HepG2 (cell line): Measurements from ENCODE around the gene FAM110D. TPM values are rescaled to one million over a fixed set of nuclear protein-coding genes. Genes with fewer than 3 reads are reported as not detected.

ENCODE experiments used
- ARHGAP35 ChIP-seq: sonication (generic); formaldehyde crosslinking; IDR thresholded peaks from 2 replicates; pipeline ENCODE4 v1.9.0; 2022; ENCODE audit warnings: mild to moderate bottlenecking, inconsistent platforms, moderate library complexity, missing genetic modification reagents, borderline replicate concordance
- CEBPB ChIP-seq: IDR thresholded peaks from 2 replicates; pipeline ENCODE4 v1.6.1; 2011; ENCODE audit warnings: low read depth, low read length, improper control_type of control experiment, borderline replicate concordance
- FOXK2 ChIP-seq: fragments of 450-650 bp; IDR thresholded peaks from 2 replicates; pipeline ENCODE4 v1.6.1; 2016
- HOMEZ ChIP-seq: IDR thresholded peaks from 2 replicates; pipeline ENCODE4 v1.6.1; 2016; ENCODE audit warnings: low read depth
- MAFG ChIP-seq: sonication (generic); formaldehyde crosslinking; IDR thresholded peaks from 2 replicates; pipeline ENCODE4 v1.5.1; 2020; ENCODE audit warnings: mild to moderate bottlenecking, missing genetic modification reagents
- POGZ ChIP-seq: sonication (generic); formaldehyde crosslinking; IDR thresholded peaks from 2 replicates; pipeline ENCODE4 v1.4.0; 2020; ENCODE audit warnings: mild to moderate bottlenecking, missing genetic modification reagents
- SP1 ChIP-seq, 2 experiments: fragments of 450-650 bp in 1 of 2; sonication (generic) in 1 of 2; formaldehyde crosslinking in 1 of 2; IDR thresholded peaks; 2 replicates each; pipeline versions ENCODE4 v1.4.0 to v1.6.1; 2016 to 2020; ENCODE audit warnings: missing genetic modification reagents in 1 of 2
- SRSF1 ChIP-seq: fragments of 200-400 bp; formaldehyde crosslinking; optimal IDR thresholded peaks from 2 replicates; pipeline ENCODE3; 2017; ENCODE audit warnings: mild to moderate bottlenecking, low read depth, low read length, moderate library complexity
- ZKSCAN5 ChIP-seq: sonication (generic); formaldehyde crosslinking; IDR thresholded peaks from 2 replicates; pipeline ENCODE4 v1.5.1; 2020; ENCODE audit warnings: mild to moderate bottlenecking, missing genetic modification reagents
- ZMAT5 ChIP-seq: sonication (generic); formaldehyde crosslinking; IDR thresholded peaks from 2 replicates; pipeline ENCODE4 v1.5.0; 2020; ENCODE audit warnings: mild to moderate bottlenecking, low read depth, missing genetic modification reagents, borderline replicate concordance
- ZNF460 ChIP-seq: sonication (generic); formaldehyde crosslinking; IDR thresholded peaks from 2 replicates; pipeline ENCODE4 v1.5.1; 2020; ENCODE audit warnings: missing genetic modification reagents, mild to moderate bottlenecking, borderline replicate concordance
- ZNF761 ChIP-seq: sonication (generic); formaldehyde crosslinking; conservative IDR thresholded peaks from 2 replicates; pipeline ENCODE4 v1.4.0; 2020; ENCODE audit warnings: mild to moderate bottlenecking, missing genetic modification reagents
- ZNF777 ChIP-seq: sonication (generic); formaldehyde crosslinking; IDR thresholded peaks from 2 replicates; pipeline ENCODE4 v1.4.0; 2020; ENCODE audit warnings: missing genetic modification reagents
- polyA plus RNA-seq, 8 experiments: library from polyadenylated mRNA; depleted of rRNA in 3 of 8; stranded (reverse) in 7 of 8; unstranded in 1 of 8; fragments of >200 nt; fragmentation: Illumina TruSeq in 4 of 8; extraction: Trizol in 4 of 8; gene quantifications; 2 replicates each; pipeline versions ENCODE4 v1.2.1 to v1.2.3, GENCODE V29; 2011 to 2016; ENCODE audit warnings: low read depth in 4 of 8, missing spikeins in 1 of 8, mixed read lengths in 1 of 8; ENCODE audit not compliant: insufficient read depth in 1 of 8
- total RNA-seq, 5 experiments: library from RNA; depleted of rRNA; stranded (reverse); fragments of >200 nt; fragmentation: Illumina TruSeq; extraction: Trizol; gene quantifications; 2 replicates each; pipeline ENCODE4 v1.2.3, GENCODE V29; 2016; ENCODE audit warnings: low read depth in 1 of 5
- TF ChIP-seq, protein P1 (sequence below): sonication (generic); formaldehyde crosslinking; IDR thresholded peaks from 2 replicates; pipeline ENCODE4 v1.9.0; 2021; ENCODE audit warnings: mild to moderate bottlenecking, missing genetic modification reagents
- TF ChIP-seq, protein P2 (sequence below): sonication (generic); formaldehyde crosslinking; IDR thresholded peaks from 2 replicates; pipeline ENCODE4 v1.5.0; 2020; ENCODE audit warnings: missing genetic modification reagents
- TF ChIP-seq, protein P3 (sequence below): sonication (generic); formaldehyde crosslinking; conservative IDR thresholded peaks from 2 replicates; pipeline ENCODE4 v1.8.1; 2023; ENCODE audit warnings: missing genetic modification reagents

The FAM110D gene
- total and polyA plus RNA-seq, 2 of the 13 experiments (the other 11 are each of a cell fraction or from before 2014, with no cell fraction given) = not detected

DNA sequence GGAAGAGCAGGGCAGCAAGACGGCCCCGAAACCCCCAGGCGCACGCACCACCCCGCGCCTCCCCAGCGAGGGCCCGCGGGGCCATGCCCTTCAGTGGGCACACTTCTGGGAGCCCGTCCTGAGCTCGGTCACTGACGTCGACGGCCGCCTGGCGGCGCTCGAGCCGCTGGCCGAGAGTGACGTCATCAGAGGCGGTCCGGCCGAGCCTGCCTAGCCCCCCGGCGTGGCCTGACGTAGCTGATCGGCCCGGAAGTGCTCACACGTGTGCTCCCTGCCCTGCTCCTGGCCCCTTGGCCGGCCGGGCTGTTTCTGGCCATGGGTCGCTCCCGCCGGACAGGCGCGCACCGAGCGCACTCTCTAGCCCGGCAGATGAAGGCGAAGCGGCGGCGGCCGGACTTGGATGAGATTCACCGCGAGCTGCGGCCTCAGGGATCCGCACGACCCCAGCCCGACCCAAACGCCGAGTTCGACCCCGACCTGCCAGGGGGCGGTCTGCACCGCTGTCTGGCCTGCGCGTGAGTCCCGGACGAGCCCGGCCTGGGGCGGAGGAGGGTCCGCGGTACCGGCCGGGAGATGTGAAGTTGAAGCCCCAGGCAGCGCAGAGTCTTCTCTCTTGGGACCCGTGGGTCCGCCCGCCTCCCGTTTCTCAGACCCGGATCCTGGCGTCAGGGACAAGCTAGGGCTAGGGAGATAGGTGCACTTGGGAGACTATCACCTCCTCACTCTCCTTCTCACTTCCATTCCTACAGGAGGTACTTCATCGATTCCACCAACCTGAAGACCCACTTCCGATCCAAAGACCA is 11.0 kb downstream of the FAM110D start, which contains the start of gene ZNF593 (continued):
- TF ChIP-seq HOMEZ (CRISPR knock-in tag) (0 out of 2 replicates have a peak, but pooled peaks have one; percentile 20), ZNF761 (CRISPR knock-in tag) (peak; percentile 70), ARHGAP35 (CRISPR knock-in tag) (peak; percentile 83; the same call in 1 of the 2 replicates), ZKSCAN5 (peak; percentile 76; the same call in 1 of the 2 replicates), SRSF1 (no peak), FOXK2 (no peak), ZNF777 (CRISPR knock-in tag) (peak; percentile 75), MAFG (no peak), ZMAT5 (no peak), ZNF460 (CRISPR knock-in tag) (no peak; the same call in 1 of the 2 replicates), CEBPB (no peak), SP1 (IDR thresholded peaks at IDR 0.05) (no peak), SP1 (CRISPR knock-in tag; IDR thresholded peaks at IDR 0.05) (peak; percentile 82), POGZ (peak; percentile 95)
- TF ChIP-seq, protein P1, sequence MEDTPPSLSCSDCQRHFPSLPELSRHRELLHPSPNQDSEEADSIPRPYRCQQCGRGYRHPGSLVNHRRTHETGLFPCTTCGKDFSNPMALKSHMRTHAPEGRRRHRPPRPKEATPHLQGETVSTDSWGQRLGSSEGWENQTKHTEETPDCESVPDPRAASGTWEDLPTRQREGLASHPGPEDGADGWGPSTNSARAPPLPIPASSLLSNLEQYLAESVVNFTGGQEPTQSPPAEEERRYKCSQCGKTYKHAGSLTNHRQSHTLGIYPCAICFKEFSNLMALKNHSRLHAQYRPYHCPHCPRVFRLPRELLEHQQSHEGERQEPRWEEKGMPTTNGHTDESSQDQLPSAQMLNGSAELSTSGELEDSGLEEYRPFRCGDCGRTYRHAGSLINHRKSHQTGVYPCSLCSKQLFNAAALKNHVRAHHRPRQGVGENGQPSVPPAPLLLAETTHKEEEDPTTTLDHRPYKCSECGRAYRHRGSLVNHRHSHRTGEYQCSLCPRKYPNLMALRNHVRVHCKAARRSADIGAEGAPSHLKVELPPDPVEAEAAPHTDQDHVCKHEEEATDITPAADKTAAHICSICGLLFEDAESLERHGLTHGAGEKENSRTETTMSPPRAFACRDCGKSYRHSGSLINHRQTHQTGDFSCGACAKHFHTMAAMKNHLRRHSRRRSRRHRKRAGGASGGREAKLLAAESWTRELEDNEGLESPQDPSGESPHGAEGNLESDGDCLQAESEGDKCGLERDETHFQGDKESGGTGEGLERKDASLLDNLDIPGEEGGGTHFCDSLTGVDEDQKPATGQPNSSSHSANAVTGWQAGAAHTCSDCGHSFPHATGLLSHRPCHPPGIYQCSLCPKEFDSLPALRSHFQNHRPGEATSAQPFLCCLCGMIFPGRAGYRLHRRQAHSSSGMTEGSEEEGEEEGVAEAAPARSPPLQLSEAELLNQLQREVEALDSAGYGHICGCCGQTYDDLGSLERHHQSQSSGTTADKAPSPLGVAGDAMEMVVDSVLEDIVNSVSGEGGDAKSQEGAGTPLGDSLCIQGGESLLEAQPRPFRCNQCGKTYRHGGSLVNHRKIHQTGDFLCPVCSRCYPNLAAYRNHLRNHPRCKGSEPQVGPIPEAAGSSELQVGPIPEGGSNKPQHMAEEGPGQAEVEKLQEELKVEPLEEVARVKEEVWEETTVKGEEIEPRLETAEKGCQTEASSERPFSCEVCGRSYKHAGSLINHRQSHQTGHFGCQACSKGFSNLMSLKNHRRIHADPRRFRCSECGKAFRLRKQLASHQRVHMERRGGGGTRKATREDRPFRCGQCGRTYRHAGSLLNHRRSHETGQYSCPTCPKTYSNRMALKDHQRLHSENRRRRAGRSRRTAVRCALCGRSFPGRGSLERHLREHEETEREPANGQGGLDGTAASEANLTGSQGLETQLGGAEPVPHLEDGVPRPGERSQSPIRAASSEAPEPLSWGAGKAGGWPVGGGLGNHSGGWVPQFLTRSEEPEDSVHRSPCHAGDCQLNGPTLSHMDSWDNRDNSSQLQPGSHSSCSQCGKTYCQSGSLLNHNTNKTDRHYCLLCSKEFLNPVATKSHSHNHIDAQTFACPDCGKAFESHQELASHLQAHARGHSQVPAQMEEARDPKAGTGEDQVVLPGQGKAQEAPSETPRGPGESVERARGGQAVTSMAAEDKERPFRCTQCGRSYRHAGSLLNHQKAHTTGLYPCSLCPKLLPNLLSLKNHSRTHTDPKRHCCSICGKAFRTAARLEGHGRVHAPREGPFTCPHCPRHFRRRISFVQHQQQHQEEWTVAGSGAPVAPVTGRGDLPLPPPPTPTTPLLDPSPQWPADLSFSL (CRISPR knock-in tag) = no peak
- TF ChIP-seq, protein P2, sequence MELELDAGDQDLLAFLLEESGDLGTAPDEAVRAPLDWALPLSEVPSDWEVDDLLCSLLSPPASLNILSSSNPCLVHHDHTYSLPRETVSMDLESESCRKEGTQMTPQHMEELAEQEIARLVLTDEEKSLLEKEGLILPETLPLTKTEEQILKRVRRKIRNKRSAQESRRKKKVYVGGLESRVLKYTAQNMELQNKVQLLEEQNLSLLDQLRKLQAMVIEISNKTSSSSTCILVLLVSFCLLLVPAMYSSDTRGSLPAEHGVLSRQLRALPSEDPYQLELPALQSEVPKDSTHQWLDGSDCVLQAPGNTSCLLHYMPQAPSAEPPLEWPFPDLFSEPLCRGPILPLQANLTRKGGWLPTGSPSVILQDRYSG = peak; percentile 88; the same call in 1 of the 2 replicates
- TF ChIP-seq, protein P3, sequence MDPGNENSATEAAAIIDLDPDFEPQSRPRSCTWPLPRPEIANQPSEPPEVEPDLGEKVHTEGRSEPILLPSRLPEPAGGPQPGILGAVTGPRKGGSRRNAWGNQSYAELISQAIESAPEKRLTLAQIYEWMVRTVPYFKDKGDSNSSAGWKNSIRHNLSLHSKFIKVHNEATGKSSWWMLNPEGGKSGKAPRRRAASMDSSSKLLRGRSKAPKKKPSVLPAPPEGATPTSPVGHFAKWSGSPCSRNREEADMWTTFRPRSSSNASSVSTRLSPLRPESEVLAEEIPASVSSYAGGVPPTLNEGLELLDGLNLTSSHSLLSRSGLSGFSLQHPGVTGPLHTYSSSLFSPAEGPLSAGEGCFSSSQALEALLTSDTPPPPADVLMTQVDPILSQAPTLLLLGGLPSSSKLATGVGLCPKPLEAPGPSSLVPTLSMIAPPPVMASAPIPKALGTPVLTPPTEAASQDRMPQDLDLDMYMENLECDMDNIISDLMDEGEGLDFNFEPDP (CRISPR knock-in tag) = no peak
